K562 (cell line): Measurements from ENCODE around the gene SH3BP2. TPM values are rescaled to one million over a fixed set of nuclear protein-coding genes. Genes with fewer than 3 reads are reported as not detected.

Experiments used
- ATAC-seq: fragments of 200-7000 bp; cut with Tn5 transposase; 3 replicates; pipeline ENCODE4 v1.9.1; 2020; ENCODE audit warnings: moderate library complexity
- BruUV-seq: library from RNA; stranded (reverse); fragments of 400-500 nt; replicated peaks from 2 replicates; lab custom pipeline; 2021; lab: Mats Ljungman, UMichigan
- CTCF ChIA-PET: fragments of 300-600 bp; formaldehyde crosslinking; extraction: SDS; loops from one replicate; lab custom pipeline; 2021; ENCODE audit warnings: low intra/inter-chr PET ratio; lab: Yijun Ruan, JAX
- POLR2A ChIA-PET: fragments of 300-600, 350-650 bp; sonication (Branson Sonifier 250); formaldehyde crosslinking; extraction: SDS; loops from one replicate; lab custom pipeline; 2021; ENCODE audit warnings: antibody characterized with exemption, inconsistent platforms; lab: Yijun Ruan, JAX
- DNase-seq, 4 experiments: peaks; one replicate each; pipeline versions ENCODE4 v3.0.0 to v3.0.0-alpha.2; 2011 to 2018; ENCODE audit warnings: low spot score in 3 of 4, mixed read lengths in 3 of 4; ENCODE audit errors: extremely low read depth in 1 of 4
- FAIRE-seq: peaks from 2 replicates; lab custom pipeline; 2011; peaks lifted over from hg19 to GRCh38; lab: Jason Lieb, UNC
- H2AFZ ChIP-seq: 2 replicates; pipeline ENCODE4 v1.6.0; 2011; ENCODE audit warnings: low read depth, low read length, control low read depth, inconsistent platforms
- H3K27ac ChIP-seq: fragments of 200-600 bp; 3 replicates; pipeline ENCODE4 v1.8.0; 2011; ENCODE audit warnings: low read depth, mild to moderate bottlenecking, control low read depth, inconsistent platforms, low read length, moderate library complexity, mixed read lengths; ENCODE audit errors: extremely low read depth
- H3K27me3 ChIP-seq, 2 experiments: fragments of 300-600 bp in 1 of 2; 2 replicates in 1 of 2; 3 replicates in 1 of 2; pipeline versions ENCODE4 v1.6.0 to v1.8.0; 2011; ENCODE audit warnings: inconsistent platforms in 2 of 2, low read length in 2 of 2, mild to moderate bottlenecking in 1 of 2, mixed read lengths in 1 of 2, moderate library complexity in 1 of 2; ENCODE audit not compliant: control insufficient read depth in 2 of 2, insufficient read depth in 2 of 2
- H3K36me3 ChIP-seq: fragments of 300-600 bp; 3 replicates; pipeline ENCODE4 v1.8.0; 2011; ENCODE audit warnings: mild to moderate bottlenecking, low read length, inconsistent platforms; ENCODE audit not compliant: control insufficient read depth, insufficient read depth
- H3K4me1 ChIP-seq, 2 experiments: fragments of 200-600 bp in 1 of 2; replicated peaks in 1 of 2; 2 replicates in 1 of 2; 3 replicates in 1 of 2; pipeline versions ENCODE4 v1.5.1 to v1.8.0; 2011; ENCODE audit warnings: inconsistent platforms in 2 of 2, low read length in 2 of 2, mild to moderate bottlenecking in 1 of 2, mixed read lengths in 1 of 2, moderate library complexity in 1 of 2; ENCODE audit not compliant: control insufficient read depth in 2 of 2, insufficient read depth in 2 of 2
- H3K4me2 ChIP-seq: 2 replicates; pipeline ENCODE4 v1.6.1; 2011; ENCODE audit warnings: low read length, control low read depth, inconsistent platforms, mixed read lengths; ENCODE audit not compliant: insufficient read depth
- H3K4me3 ChIP-seq: fragments of 200-600 bp; sonication (generic), shearing (Covaris generic); 2 replicates; pipeline ENCODE4 v1.5.1; 2016; ENCODE audit warnings: control low read depth, inconsistent platforms
- H3K79me2 ChIP-seq: fragments of 200-600 bp; 3 replicates; pipeline ENCODE4 v1.8.0; 2011; ENCODE audit warnings: low read length, inconsistent platforms; ENCODE audit not compliant: control insufficient read depth, insufficient read depth
- H3K9ac ChIP-seq, 2 experiments: 2 replicates each; pipeline versions ENCODE4 v1.6.0 to v1.6.1; 2011; ENCODE audit warnings: low read depth in 2 of 2, low read length in 2 of 2, control low read depth in 1 of 2, inconsistent platforms in 1 of 2, mild to moderate bottlenecking in 1 of 2, mixed read lengths in 1 of 2; ENCODE audit not compliant: insufficient read depth in 1 of 2
- H3K9me1 ChIP-seq: one replicate; pipeline ENCODE4 v1.6.0; 2011; ENCODE audit warnings: inconsistent platforms, mild to moderate bottlenecking, low read length, moderate library complexity; ENCODE audit not compliant: control insufficient read depth, insufficient read depth
- H3K9me3 ChIP-seq: replicated peaks from 2 replicates; pipeline ENCODE4 v1.5.1; 2011; ENCODE audit warnings: low read depth, low read length, inconsistent platforms; ENCODE audit not compliant: control insufficient read depth, insufficient read depth
- H4K20me1 ChIP-seq: replicated peaks from 2 replicates; pipeline ENCODE4 v1.6.1; 2011; ENCODE audit warnings: low read length, inconsistent platforms, mixed read lengths; ENCODE audit not compliant: control insufficient read depth, insufficient read depth
- ARID3B ChIP-seq: fragments of 250-450 bp; sonication (Bioruptor Pico); IDR thresholded peaks from 2 replicates; pipeline ENCODE4 v1.4.0; 2020; ENCODE audit warnings: borderline replicate concordance
- CREB3L1 ChIP-seq: fragments of 450-650 bp; IDR thresholded peaks from 2 replicates; pipeline ENCODE4 v1.6.1; 2014; ENCODE audit warnings: low read depth, mild to moderate bottlenecking, moderate library complexity, borderline replicate concordance
- ETS2 ChIP-seq: IDR thresholded peaks from 2 replicates; pipeline ENCODE4 v1.6.1; 2016; ENCODE audit warnings: borderline replicate concordance, missing genetic modification characterization, mild to moderate bottlenecking, moderate library complexity, missing compliant biosample characterization; ENCODE audit not compliant: poor library complexity, severe bottlenecking
- ILK ChIP-seq: fragments of 450-650 bp; IDR thresholded peaks from 2 replicates; pipeline ENCODE4 v1.6.1; 2016; ENCODE audit warnings: missing genetic modification characterization, low read depth, mild to moderate bottlenecking, missing compliant biosample characterization, moderate library complexity, borderline replicate concordance
- MCM2 ChIP-seq: fragments of 450-650 bp; IDR thresholded peaks from 2 replicates; pipeline ENCODE4 v1.6.1; 2017; ENCODE audit warnings: low read depth, mild to moderate bottlenecking
- MIER1 ChIP-seq: fragments of 450-650 bp; IDR thresholded peaks from 2 replicates; pipeline ENCODE4 v1.6.1; 2016; ENCODE audit warnings: antibody characterized with exemption, mild to moderate bottlenecking, low read depth
- NFE2 ChIP-seq: IDR thresholded peaks from 2 replicates; pipeline ENCODE4 v1.6.1; 2014; ENCODE audit warnings: antibody characterized with exemption, low read depth
- RAD21 ChIP-seq, 2 experiments: fragments of 250-450 bp in 1 of 2; fragments of 450-650 bp in 1 of 2; sonication (Bioruptor Pico) in 1 of 2; formaldehyde crosslinking in 1 of 2; IDR thresholded peaks in 1 of 2; conservative IDR thresholded peaks in 1 of 2; 2 replicates each; pipeline versions ENCODE4 v1.4.0 to v1.8.0; 2020 to 2022; ENCODE audit warnings: mild to moderate bottlenecking in 2 of 2, moderate library complexity in 1 of 2
- RUNX1 ChIP-seq: sonication (generic); IDR thresholded peaks from 2 replicates; pipeline ENCODE4 v1.6.1; 2016; ENCODE audit warnings: antibody characterized with exemption, low read depth
- SMAD4 ChIP-seq: fragments of 250-450 bp; sonication (Bioruptor Pico); conservative IDR thresholded peaks from 2 replicates; pipeline ENCODE4 v1.8.0; 2021; ENCODE audit warnings: inconsistent platforms, mild to moderate bottlenecking, moderate library complexity
- U2AF1 ChIP-seq: fragments of 200-400 bp; formaldehyde crosslinking; optimal IDR thresholded peaks from 2 replicates; pipeline ENCODE3; 2017; ENCODE audit warnings: mild to moderate bottlenecking, low read depth, low read length, moderate library complexity
- ZNF12 ChIP-seq: sonication (generic); formaldehyde crosslinking; IDR thresholded peaks from 2 replicates; pipeline ENCODE4 v1.4.0; 2020; ENCODE audit warnings: mild to moderate bottlenecking, missing genetic modification reagents
- WGBS: fragments of 100-300 bp; shearing (Covaris generic); methylation state at CpG from one replicate; pipeline ENCODE4 v1.1.6; 2016; ENCODE audit warnings: low coverage, mixed read lengths; ENCODE audit not compliant: insufficient coverage; ENCODE audit errors: missing lambda C conversion rate; 5-methylcytosine and 5-hydroxymethylcytosine counted together
- in situ Hi-C: fragments of 300-500 bp; cut with MboI; formaldehyde crosslinking; loops from 4 replicates; pipeline ENCODE4 v1.15.0; 2018; ENCODE audit warnings: inconsistent platforms, mixed read lengths
- intact Hi-C: fragments of 100-400 bp; cut with micrococcal nuclease; formaldehyde crosslinking; loops from 2 replicates; pipeline ENCODE4 v1.14.2; 2022
- polyA plus RNA-seq, 8 experiments: library from polyadenylated mRNA; depleted of rRNA in 4 of 8; stranded (reverse) in 5 of 8; unstranded in 3 of 8; fragments of >200 nt; fragmentation: Nextera tagmentation in 2 of 8; fragmentation: Illumina TruSeq in 1 of 8; extraction: Ambion mirVana in 2 of 8; extraction: Trizol in 1 of 8; gene quantifications; 2 replicates each; pipeline versions ENCODE4 v1.2.1 to v1.2.3, GENCODE V29; 2011 to 2014; ENCODE audit warnings: inconsistent platforms in 1 of 8, missing spikeins in 1 of 8
- total RNA-seq, 7 experiments: library from RNA; depleted of rRNA in 6 of 7; stranded (reverse); fragments of >200 nt in 6 of 7; fragmentation: Illumina TruSeq in 2 of 7; extraction: Trizol in 2 of 7; gene quantifications; 2 replicates each; pipeline versions ENCODE4 v1.2.1 to v1.2.3, GENCODE V29; 2011 to 2021; ENCODE audit warnings: low replicate concordance in 1 of 7

The SH3BP2 gene
- total and polyA plus RNA-seq, 9 of the 15 experiments (the other 6 are each of a cell fraction or from before 2014, with no cell fraction given) = 0.34 to 16.0 (median 5.1) TPM

GRCh38 chr4:2886622-2887021 is 93.7 kb downstream of the SH3BP2 start:
- WGBS = 79% methylated on average over 6 of the region's 6 CpGs
- no peak for FAIRE-seq
- POLR2A ChIA-PET = interaction anchor here (0.8 kb wide), 2 partner anchors 19 to 316 kb away, joined by 3 read pairs; no protein-coding TSS in a partner anchor
- Histone ChIP-seq H3K36me3 (peaks cover 54% of the 10 kb centered on the region), H3K4me3 (no peak overlapping the region), H3K27me3 (no peaks in the 10 kb centered on the region), H3K9ac (no peak overlapping the region), H4K20me1 (no peaks in the 10 kb centered on the region), H3K79me2 (no peaks in the 10 kb centered on the region; the same call in 2 of the 3 replicates), H3K4me2 (no peak overlapping the region), H3K9me1 (no peaks in the 10 kb centered on the region), H3K9me3 (no peaks in the 10 kb centered on the region), H3K4me1 (no peaks in the 10 kb centered on the region), H2AFZ (no peak overlapping the region), H3K27ac (no peak overlapping the region)
- CTCF ChIA-PET = no interaction called here
- no TSS peak for BruUV-seq
- TF ChIP-seq ILK (tag) (no peak), U2AF1 (no peak), MCM2 (no peak)
- no peak for DNase-seq
- in situ Hi-C loops = no loop called here
- intact Hi-C loops = no loop called here
- no peak for ATAC-seq

- Histone ChIP-seq H3K9ac (no peak overlapping the region), H3K9me1 (no peaks in the 10 kb centered on the region), H3K36me3 (peaks cover 52% of the 10 kb centered on the region), H4K20me1 (no peaks in the 10 kb centered on the region), H3K4me3 (no peak overlapping the region), H3K27me3 (no peaks in the 10 kb centered on the region), H2AFZ (no peak overlapping the region), H3K4me1 (no peaks in the 10 kb centered on the region), H3K9me3 (no peaks in the 10 kb centered on the region), H3K4me2 (no peak overlapping the region), H3K79me2 (no peaks in the 10 kb centered on the region), H3K27ac (no peak overlapping the region)
- POLR2A ChIA-PET = interaction anchor here (0.8 kb wide), 1 partner anchor 20 kb away, joined by 3 read pairs; no protein-coding TSS in a partner anchor
- FAIRE-seq (no peak), ATAC-seq (no peak), DNase-seq (no peak)
- in situ Hi-C loops = no loop called here
- BruUV-seq = no TSS peak
- intact Hi-C loops = no loop called here
- CTCF ChIA-PET = no interaction called here
- WGBS = 79% methylated on average over 3 of the region's 3 CpGs
- TF ChIP-seq CREB3L1 (no peak), MIER1 (no peak), SMAD4 (CRISPR knock-in tag) (no peak), RUNX1 (no peak), NFE2 (no peak), ZNF12 (no peak), ETS2 (tag) (no peak), ARID3B (CRISPR knock-in tag) (no peak), RAD21 (CRISPR knock-in tag; conservative IDR thresholded peaks at IDR 0.05 in 1 of 2, IDR thresholded peaks at IDR 0.05 in 1 of 2) (no peak)
Observed at GRCh38 chr4:2887343-2887742, 94.5 kb downstream of the SH3BP2 start.
